ENCODE measurements around the gene CSF3R.

CSF3R gene

DNA sequence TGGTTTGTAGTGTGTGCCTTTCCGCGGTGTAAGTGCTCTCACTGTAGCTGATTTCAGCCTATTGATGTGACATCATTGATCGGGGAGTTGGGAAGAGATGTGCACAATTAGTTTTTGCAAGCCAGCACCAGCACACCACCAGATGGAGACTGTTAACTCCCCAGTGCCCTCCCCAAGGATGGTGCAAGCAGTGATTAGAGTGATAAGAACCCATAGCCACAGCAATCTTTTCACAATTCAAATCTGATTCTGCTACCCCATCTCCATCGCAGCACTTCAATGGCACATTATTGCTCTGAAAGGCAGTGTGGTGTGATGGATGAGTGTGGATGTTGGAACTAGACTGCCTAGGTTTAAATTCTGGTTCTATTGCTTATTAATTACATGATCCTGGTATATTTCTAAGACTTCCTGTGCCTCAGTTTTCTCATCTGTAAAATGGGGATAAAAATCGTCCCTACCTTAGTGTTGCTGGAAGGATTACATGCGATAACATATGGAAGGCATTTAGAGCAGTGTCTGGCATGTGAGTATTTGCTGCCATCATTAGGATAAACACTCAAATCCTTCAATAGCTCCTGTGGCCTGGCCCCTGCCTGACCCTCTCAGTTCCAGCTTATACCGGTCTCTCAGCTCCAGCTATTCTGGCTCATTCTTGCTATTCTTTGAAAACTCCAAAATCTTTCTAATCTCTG, 6.7 kb downstream of the CSF3R start:
- TF ChIP-seq, protein P1, sequence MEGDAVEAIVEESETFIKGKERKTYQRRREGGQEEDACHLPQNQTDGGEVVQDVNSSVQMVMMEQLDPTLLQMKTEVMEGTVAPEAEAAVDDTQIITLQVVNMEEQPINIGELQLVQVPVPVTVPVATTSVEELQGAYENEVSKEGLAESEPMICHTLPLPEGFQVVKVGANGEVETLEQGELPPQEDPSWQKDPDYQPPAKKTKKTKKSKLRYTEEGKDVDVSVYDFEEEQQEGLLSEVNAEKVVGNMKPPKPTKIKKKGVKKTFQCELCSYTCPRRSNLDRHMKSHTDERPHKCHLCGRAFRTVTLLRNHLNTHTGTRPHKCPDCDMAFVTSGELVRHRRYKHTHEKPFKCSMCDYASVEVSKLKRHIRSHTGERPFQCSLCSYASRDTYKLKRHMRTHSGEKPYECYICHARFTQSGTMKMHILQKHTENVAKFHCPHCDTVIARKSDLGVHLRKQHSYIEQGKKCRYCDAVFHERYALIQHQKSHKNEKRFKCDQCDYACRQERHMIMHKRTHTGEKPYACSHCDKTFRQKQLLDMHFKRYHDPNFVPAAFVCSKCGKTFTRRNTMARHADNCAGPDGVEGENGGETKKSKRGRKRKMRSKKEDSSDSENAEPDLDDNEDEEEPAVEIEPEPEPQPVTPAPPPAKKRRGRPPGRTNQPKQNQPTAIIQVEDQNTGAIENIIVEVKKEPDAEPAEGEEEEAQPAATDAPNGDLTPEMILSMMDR (IDR thresholded peaks at IDR 0.05; ENCODE audit: control insufficient read depth, insufficient read depth, low read depth, low read length, missing control alignments), result peak; percentile 6
- H3K4me3 ChIP-seq (ENCODE audit: control insufficient read depth, low read depth, low read length), result no peak overlapping the region
- no peak for DNase-seq (ENCODE audit: low read depth)

DNA sequence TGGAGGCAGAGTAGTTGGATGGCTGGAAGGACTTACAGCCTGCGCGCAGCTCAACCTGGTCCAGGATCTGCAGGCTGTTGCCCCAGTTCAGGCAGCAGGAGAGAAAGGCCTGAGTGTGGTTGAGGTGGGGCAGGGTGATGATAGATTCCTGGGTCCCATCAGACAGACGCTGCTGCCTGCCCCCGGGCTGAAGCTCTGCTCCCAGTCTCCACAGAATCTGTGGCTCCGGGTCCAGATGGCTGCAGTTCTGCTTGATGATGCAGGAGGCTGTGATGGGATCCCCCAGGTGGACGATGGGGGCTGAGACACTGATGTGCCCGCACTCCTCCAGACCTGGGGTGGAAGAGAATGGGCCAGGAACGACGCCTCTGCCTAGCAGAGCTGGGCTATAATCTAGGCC, 7.4 kb downstream of the CSF3R start:
- H3K4me3 ChIP-seq (ENCODE audit: control insufficient read depth, low read depth, low read length), result no peak overlapping the region
- no peak for DNase-seq (ENCODE audit: low read depth)
- TF ChIP-seq, protein P1 (IDR thresholded peaks at IDR 0.05; ENCODE audit: control insufficient read depth, insufficient read depth, low read depth, low read length, missing control alignments), result no peak

- no peak overlapping the region for H3K4me3 ChIP-seq (ENCODE audit: control insufficient read depth, low read depth, low read length)
- no peak for DNase-seq (ENCODE audit: low read depth)
- TF ChIP-seq, protein P1 (IDR thresholded peaks at IDR 0.05; ENCODE audit: control insufficient read depth, insufficient read depth, low read depth, low read length, missing control alignments), result no peak
These were observed 10.1 kb downstream of the CSF3R start for GRCh38 chr1:36472656-36473055.

DNA sequence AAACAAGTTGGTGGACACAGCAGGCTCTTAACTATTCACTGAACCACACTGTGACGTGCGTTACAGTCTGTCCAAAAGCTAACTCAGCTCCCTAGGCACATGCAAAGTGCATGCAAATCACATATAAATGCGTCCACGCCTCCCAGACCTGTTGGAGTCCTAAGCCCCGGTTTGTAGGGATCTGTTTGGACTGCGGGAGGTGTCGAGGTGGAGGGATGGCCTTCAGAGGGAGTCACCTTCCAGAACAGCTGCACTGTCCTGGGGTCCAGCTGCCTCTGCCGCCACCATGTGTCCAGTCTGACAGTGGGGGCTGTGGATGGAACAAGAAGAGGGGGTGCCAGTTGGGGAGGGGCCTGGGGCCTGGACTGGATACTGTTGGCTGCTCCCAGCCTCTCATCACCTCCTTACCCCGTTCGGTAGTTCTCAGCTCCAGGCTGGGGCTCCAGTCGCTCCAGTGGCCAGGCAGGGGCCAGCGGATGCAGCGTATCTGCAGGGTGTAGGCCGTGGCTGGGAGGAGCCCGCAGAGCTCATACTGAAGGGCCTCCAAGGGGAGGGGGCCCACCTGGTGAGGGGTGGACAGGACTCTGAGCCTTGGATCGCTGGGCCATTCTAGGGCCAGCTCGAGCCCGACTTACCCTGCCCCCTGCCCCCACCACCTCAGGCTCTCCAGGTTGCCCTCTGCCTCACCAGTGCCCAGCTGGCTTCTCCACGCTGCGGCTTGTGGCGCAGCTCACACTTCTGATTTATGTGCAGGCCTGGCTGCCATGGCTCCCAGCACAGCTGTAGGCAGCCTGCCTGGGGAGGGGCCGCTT, 10.7 kb downstream of the CSF3R start:
- no peak for DNase-seq (ENCODE audit: low read depth)
- TF ChIP-seq, protein P1 (IDR thresholded peaks at IDR 0.05; ENCODE audit: control insufficient read depth, insufficient read depth, low read depth, low read length, missing control alignments), result no peak
- no peak overlapping the region for H3K4me3 ChIP-seq (ENCODE audit: control insufficient read depth, low read depth, low read length)

- no peak overlapping the region for H3K4me3 ChIP-seq (ENCODE audit: control insufficient read depth, low read depth, low read length)
- DNase-seq (ENCODE audit: low read depth), result no peak
- TF ChIP-seq, protein P1 (IDR thresholded peaks at IDR 0.05; ENCODE audit: control insufficient read depth, insufficient read depth, low read depth, low read length, missing control alignments), result no peak
These were observed 13.6 kb downstream of the CSF3R start for GRCh38 chr1:36469163-36469562.

DNA sequence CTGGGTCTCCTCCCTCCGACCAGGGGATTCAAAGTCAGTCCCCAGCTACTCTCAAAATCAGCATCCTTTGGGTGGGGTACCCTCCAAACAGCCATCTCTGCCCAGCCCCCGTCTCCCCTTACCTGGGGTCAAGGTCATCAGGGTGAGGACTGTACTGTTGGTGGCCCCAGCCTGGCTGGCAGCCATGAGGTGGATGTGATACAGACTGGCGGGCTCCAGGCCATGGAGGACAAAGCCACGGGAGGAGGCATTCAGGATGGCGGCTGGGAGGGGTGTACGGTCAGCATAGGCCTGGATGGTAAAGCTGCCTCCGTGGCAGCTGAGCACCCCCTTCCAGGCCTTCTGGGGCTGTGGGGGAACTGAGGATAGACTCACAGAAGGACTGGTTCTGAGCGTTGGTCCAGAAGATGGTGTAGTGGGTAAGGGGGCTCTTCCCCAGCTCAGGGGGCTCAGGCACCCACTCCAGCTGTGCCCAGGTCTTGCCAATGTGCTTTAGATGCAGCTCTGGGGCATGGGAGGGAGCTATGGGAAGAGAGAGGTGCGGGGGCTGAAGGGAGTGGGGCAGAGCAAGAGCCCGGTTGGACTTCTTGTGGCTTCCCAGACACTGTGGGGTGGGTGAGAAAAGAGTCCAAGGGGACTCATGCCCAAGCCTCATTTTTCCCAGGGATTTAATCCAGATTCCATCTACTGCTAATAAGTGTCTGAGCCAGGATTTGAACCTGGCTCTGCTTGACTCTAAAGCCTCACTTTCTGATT, 14.8 kb downstream of the CSF3R start:
- no peak for DNase-seq (ENCODE audit: low read depth)
- TF ChIP-seq, protein P1 (IDR thresholded peaks at IDR 0.05; ENCODE audit: control insufficient read depth, insufficient read depth, low read depth, low read length, missing control alignments), result no peak
- H3K4me3 ChIP-seq (ENCODE audit: control insufficient read depth, low read depth, low read length), result no peak overlapping the region
